GM12865 (cell line): Measurements from ENCODE around the gene MED16.
"Not testable (repeated sequence)": the region's sequence is repeated elsewhere in the genome, so short reads cannot be mapped to it uniquely, and the experiment has no call there.

Experiments used
- DNase-seq: peaks from one replicate; pipeline ENCODE4 v3.0.0; 2010; ENCODE audit warnings: low read depth
- H3K4me3 ChIP-seq: 2 replicates; pipeline ENCODE4 v1.5.1; 2011; ENCODE audit warnings: mild to moderate bottlenecking, low read depth, low read length, control low read depth
- CTCF ChIP-seq: IDR thresholded peaks from 2 replicates; pipeline ENCODE4 v1.5.1; 2011; ENCODE audit warnings: low read length, control low read depth, low read depth, inconsistent platforms; ENCODE audit not compliant: insufficient read depth; ENCODE audit errors: missing control alignments

The MED16 gene

GRCh38 chr19:844546-844971, 48.4 kb downstream of the MED16 start:
- TF ChIP-seq CTCF = no peak
- H3K4me3 ChIP-seq = no peak overlapping the region

GRCh38 chr19:843836-844545, 49.0 kb downstream of the MED16 start:
- TF ChIP-seq CTCF = no peak
- no peak for DNase-seq
- H3K4me3 ChIP-seq = no peak overlapping the region

More at GRCh38 chr19:844546-844971, 48.4 kb downstream of the MED16 start:
- no peak for DNase-seq

- H3K4me3 ChIP-seq = no peak overlapping the region
- no peak for DNase-seq
- no peak for TF ChIP-seq CTCF
These were observed 49.7 kb downstream of the MED16 start for GRCh38 chr19:843180-843835.

- H3K4me3 ChIP-seq, DNase-seq: not testable (repeated sequence)
These were observed 50.2 kb downstream of the MED16 start for GRCh38 chr19:842802-843179.

- no peak within 1 kb of the TSS for H3K4me3 ChIP-seq
- no peak for TF ChIP-seq CTCF
- DNase-seq = no peak
These were observed 52.3 kb downstream of the MED16 start, which contains the start of gene PRTN3 for GRCh38 chr19:840519-841206. TSS of gene PRTN3 (plus strand) at chr19:840999. CDS start at chr19:841009, 10 bp downstream.

GRCh38 chr19:835210-835810, 57.7 kb downstream of the MED16 start:
- no peak for DNase-seq
- no peak overlapping the region for H3K4me3 ChIP-seq
- TF ChIP-seq CTCF = no peak

- DNase-seq = no peak
- no peak overlapping the region for H3K4me3 ChIP-seq
- TF ChIP-seq CTCF = no peak
These were observed 58.8 kb downstream of the MED16 start for GRCh38 chr19:834216-834615.
